ENCODE results near the gene OLAH.
A peak's percentile ranks its signal among the peaks of the same experiment; 100 is the strongest.

OLAH gene

DNA sequence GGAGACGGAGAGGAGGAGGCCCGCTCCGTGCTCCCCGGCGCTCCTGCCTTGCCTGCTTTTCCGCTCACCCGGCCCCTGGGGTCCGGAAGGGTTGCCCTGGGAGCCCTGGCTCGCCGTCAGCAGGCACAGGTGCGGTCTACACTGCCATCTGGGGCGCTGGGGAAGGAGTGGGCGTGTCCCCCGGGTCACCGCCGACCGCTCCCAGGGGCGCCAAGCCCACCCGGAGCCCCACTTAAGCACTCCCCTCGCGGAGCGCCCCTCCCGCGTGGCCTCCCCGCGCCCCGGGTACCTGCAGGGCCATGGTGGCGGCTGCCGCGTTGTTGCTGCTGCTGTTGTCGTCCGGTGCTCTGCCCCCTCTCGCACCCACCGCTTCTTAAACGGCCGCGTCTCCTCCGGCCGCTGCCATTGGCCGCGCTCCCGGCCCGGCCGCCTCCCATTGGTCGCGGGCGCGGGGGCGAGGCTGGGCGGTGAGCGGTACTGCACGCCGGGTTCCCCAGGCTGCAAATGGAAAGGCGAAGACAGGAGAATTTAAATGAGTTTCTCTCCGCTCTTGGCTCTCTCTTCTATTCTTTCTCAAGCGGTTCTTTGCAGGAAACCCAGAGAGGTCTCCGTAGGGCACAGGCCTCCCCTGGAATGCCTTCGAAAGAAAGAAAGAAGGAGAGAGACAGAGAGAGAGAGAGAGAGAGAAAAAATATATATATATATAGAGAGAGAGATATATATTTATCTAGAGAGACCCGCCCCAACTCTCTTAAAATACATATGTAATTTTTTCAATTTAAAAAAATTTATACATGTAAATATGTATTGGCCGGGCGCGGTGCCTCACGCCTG lies 44.9 kb downstream of the OLAH start, which contains the start of gene ACBD7 (continued):
- TF ChIP-seq, protein P1, sequence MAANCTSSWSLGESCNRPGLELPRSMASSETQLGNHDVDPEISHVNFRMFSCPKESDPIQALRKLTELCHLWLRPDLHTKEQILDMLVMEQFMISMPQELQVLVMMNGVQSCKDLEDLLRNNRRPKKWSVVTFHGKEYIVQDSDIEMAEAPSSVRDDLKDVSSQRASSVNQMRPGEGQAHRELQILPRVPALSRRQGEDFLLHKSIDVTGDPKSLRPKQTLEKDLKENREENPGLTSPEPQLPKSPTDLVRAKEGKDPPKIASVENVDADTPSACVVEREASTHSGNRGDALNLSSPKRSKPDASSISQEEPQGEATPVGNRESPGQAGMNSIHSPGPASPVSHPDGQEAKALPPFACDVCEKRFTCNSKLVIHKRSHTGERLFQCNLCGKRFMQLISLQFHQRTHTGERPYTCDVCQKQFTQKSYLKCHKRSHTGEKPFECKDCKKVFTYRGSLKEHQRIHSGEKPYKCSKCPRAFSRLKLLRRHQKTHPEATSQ (tag by site-specific recombination; IDR thresholded peaks at IDR 0.05): peak; percentile 69; the same call in 1 of the 2 replicates
- TF ChIP-seq SP2 (tag by site-specific recombination; IDR thresholded peaks at IDR 0.05) (peak; percentile 85), ZNF629 (tag by site-specific recombination; IDR thresholded peaks at IDR 0.05) (peak; percentile 38; the same call in 1 of the 2 replicates), MEIS1 (CRISPR knock-in tag; IDR thresholded peaks at IDR 0.05; ENCODE audit: borderline replicate concordance) (no peak), ZNF791 (tag by site-specific recombination; IDR thresholded peaks at IDR 0.05) (no peak), ZNF585B (tag by site-specific recombination; IDR thresholded peaks at IDR 0.05) (no peak), ZNF423 (tag by site-specific recombination; IDR thresholded peaks at IDR 0.05) (peak; percentile 85), ZIC2 (tag by site-specific recombination; IDR thresholded peaks at IDR 0.05) (peak; percentile 86), KLF7 (tag by site-specific recombination; IDR thresholded peaks at IDR 0.05; ENCODE audit: borderline replicate concordance) (no peak), ZXDB (tag by site-specific recombination; IDR thresholded peaks at IDR 0.05) (peak; percentile 92), KLF1 (tag by site-specific recombination; IDR thresholded peaks at IDR 0.05) (peak; percentile 70), ZNF350 (tag by site-specific recombination; IDR thresholded peaks at IDR 0.05) (no peak), ZNF624 (tag by site-specific recombination; IDR thresholded peaks at IDR 0.05) (no peak), KLF10 (tag by site-specific recombination; IDR thresholded peaks at IDR 0.05) (peak; percentile 83), ZNF776 (tag by site-specific recombination; IDR thresholded peaks at IDR 0.05; ENCODE audit: borderline replicate concordance) (no peak), MYNN (tag by site-specific recombination; IDR thresholded peaks at IDR 0.05; ENCODE audit: borderline replicate concordance) (no peak), ZNF292 (tag by site-specific recombination; IDR thresholded peaks at IDR 0.05; ENCODE audit: borderline replicate concordance, low read depth) (no peak), ZNF112 (tag by site-specific recombination; IDR thresholded peaks at IDR 0.05) (no peak), ZNF768 (tag by site-specific recombination; IDR thresholded peaks at IDR 0.05) (no peak), ZNF561 (tag by site-specific recombination; IDR thresholded peaks at IDR 0.05; ENCODE audit: borderline replicate concordance) (0 out of 2 replicates have a peak, but pooled peaks have one; percentile 51)
- TF ChIP-seq, protein P2, sequence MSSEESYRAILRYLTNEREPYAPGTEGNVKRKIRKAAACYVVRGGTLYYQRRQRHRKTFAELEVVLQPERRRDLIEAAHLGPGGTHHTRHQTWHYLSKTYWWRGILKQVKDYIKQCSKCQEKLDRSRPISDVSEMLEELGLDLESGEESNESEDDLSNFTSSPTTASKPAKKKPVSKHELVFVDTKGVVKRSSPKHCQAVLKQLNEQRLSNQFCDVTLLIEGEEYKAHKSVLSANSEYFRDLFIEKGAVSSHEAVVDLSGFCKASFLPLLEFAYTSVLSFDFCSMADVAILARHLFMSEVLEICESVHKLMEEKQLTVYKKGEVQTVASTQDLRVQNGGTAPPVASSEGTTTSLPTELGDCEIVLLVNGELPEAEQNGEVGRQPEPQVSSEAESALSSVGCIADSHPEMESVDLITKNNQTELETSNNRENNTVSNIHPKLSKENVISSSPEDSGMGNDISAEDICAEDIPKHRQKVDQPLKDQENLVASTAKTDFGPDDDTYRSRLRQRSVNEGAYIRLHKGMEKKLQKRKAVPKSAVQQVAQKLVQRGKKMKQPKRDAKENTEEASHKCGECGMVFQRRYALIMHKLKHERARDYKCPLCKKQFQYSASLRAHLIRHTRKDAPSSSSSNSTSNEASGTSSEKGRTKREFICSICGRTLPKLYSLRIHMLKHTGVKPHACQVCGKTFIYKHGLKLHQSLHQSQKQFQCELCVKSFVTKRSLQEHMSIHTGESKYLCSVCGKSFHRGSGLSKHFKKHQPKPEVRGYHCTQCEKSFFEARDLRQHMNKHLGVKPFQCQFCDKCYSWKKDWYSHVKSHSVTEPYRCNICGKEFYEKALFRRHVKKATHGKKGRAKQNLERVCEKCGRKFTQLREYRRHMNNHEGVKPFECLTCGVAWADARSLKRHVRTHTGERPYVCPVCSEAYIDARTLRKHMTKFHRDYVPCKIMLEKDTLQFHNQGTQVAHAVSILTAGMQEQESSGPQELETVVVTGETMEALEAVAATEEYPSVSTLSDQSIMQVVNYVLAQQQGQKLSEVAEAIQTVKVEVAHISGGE (tag by site-specific recombination; conservative IDR thresholded peaks at IDR 0.05; ENCODE audit: low read depth): peak; percentile 80
- TF ChIP-seq, protein P3, sequence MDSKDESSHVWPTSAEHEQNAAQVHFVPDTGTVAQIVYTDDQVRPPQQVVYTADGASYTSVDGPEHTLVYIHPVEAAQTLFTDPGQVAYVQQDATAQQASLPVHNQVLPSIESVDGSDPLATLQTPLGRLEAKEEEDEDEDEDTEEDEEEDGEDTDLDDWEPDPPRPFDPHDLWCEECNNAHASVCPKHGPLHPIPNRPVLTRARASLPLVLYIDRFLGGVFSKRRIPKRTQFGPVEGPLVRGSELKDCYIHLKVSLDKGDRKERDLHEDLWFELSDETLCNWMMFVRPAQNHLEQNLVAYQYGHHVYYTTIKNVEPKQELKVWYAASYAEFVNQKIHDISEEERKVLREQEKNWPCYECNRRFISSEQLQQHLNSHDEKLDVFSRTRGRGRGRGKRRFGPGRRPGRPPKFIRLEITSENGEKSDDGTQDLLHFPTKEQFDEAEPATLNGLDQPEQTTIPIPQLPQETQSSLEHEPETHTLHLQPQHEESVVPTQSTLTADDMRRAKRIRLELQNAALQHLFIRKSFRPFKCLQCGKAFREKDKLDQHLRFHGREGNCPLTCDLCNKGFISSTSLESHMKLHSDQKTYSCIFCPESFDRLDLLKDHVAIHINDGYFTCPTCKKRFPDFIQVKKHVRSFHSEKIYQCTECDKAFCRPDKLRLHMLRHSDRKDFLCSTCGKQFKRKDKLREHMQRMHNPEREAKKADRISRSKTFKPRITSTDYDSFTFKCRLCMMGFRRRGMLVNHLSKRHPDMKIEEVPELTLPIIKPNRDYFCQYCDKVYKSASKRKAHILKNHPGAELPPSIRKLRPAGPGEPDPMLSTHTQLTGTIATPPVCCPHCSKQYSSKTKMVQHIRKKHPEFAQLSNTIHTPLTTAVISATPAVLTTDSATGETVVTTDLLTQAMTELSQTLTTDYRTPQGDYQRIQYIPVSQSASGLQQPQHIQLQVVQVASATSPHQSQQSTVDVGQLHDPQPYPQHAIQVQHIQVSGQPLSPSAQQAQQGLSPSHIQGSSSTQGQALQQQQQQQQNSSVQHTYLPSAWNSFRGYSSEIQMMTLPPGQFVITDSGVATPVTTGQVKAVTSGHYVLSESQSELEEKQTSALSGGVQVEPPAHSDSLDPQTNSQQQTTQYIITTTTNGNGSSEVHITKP (tag by site-specific recombination; IDR thresholded peaks at IDR 0.05): peak; percentile 66; the same call in 1 of the 2 replicates
- TF ChIP-seq, protein P4, sequence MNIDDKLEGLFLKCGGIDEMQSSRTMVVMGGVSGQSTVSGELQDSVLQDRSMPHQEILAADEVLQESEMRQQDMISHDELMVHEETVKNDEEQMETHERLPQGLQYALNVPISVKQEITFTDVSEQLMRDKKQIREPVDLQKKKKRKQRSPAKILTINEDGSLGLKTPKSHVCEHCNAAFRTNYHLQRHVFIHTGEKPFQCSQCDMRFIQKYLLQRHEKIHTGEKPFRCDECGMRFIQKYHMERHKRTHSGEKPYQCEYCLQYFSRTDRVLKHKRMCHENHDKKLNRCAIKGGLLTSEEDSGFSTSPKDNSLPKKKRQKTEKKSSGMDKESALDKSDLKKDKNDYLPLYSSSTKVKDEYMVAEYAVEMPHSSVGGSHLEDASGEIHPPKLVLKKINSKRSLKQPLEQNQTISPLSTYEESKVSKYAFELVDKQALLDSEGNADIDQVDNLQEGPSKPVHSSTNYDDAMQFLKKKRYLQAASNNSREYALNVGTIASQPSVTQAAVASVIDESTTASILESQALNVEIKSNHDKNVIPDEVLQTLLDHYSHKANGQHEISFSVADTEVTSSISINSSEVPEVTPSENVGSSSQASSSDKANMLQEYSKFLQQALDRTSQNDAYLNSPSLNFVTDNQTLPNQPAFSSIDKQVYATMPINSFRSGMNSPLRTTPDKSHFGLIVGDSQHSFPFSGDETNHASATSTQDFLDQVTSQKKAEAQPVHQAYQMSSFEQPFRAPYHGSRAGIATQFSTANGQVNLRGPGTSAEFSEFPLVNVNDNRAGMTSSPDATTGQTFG (tag by site-specific recombination; IDR thresholded peaks at IDR 0.05; ENCODE audit: borderline replicate concordance): no peak
- TF ChIP-seq, protein P5, sequence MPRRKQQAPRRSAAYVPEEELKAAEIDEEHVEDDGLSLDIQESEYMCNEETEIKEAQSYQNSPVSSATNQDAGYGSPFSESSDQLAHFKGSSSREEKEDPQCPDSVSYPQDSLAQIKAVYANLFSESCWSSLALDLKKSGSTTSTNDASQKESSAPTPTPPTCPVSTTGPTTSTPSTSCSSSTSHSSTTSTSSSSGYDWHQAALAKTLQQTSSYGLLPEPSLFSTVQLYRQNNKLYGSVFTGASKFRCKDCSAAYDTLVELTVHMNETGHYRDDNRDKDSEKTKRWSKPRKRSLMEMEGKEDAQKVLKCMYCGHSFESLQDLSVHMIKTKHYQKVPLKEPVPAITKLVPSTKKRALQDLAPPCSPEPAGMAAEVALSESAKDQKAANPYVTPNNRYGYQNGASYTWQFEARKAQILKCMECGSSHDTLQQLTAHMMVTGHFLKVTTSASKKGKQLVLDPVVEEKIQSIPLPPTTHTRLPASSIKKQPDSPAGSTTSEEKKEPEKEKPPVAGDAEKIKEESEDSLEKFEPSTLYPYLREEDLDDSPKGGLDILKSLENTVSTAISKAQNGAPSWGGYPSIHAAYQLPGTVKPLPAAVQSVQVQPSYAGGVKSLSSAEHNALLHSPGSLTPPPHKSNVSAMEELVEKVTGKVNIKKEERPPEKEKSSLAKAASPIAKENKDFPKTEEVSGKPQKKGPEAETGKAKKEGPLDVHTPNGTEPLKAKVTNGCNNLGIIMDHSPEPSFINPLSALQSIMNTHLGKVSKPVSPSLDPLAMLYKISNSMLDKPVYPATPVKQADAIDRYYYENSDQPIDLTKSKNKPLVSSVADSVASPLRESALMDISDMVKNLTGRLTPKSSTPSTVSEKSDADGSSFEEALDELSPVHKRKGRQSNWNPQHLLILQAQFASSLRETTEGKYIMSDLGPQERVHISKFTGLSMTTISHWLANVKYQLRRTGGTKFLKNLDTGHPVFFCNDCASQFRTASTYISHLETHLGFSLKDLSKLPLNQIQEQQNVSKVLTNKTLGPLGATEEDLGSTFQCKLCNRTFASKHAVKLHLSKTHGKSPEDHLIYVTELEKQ (tag by site-specific recombination; IDR thresholded peaks at IDR 0.05; ENCODE audit: borderline replicate concordance): no peak
